Measurements from ENCODE around the gene SLC35F3. TPM values are rescaled to one million over a fixed set of nuclear protein-coding genes. Genes with fewer than 3 reads are reported as not detected.

Gene SLC35F3
- total RNA-seq, 4 donors from 2014 or later = 0.82 TPM; not detected in 3

DNA sequence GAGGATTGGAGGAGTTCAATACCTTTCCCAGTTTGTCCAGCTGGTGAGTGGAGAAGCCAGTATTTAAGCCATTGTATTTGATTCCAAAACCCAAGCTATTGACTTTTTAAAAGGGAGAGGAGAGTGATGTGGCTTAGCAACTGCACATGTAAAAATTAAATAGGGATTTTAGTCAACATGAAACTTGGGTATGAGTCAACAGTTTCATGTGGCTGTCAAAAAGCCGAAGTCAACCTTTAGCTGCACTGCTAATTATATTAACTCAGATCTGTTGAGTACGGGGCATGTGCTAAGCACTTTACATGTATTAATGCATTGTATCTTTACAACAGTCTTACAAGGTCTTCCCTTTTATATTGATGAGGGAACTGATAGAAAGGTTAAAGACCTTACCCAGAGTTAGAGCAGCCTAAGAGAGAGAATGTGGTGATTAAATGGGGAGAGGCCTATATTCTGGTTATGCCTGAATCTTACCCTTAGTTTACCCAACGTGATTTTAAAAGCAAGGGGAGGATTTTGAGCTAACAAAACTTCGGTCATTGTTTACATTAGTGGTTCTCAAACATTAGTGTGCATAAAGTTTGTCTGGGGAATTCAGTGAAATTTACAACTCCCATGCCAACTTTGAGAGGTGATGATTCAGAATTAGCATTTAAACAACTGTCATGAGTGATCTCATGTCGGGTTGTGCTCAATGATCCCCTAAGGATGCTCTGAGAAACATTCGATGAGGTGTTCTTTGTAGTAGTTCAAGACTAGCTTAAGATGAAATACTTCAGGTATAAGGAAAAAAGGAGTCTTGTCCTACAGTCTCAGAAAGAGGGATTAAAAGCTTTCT is 6.9 kb upstream of the SLC35F3 start:
- no peak overlapping the region for H3K27ac ChIP-seq
- no peak for DNase-seq
- TF ChIP-seq POLR2A (IDR thresholded peaks at IDR 0.05) = no peak
- H3K9me3 ChIP-seq = peaks cover 0 to 7% (median 0%) of the 10 kb centered on the region in 3 donors
- no peak for ATAC-seq
- H3K36me3 ChIP-seq = no peaks in the 10 kb centered on the region
- in situ Hi-C loops (cut with MboI; ENCODE audit: low sequenced_read_pairs in 4 of 4) = no loop called here
- no peaks in the 10 kb centered on the region for H3K27me3 ChIP-seq
- intact Hi-C loops (cut with DNase I; ENCODE audit: low total_unique reads) = no loop called here
- no peaks in the 10 kb centered on the region for H3K4me1 ChIP-seq
- H3K4me3 ChIP-seq = no peak overlapping the region

DNA sequence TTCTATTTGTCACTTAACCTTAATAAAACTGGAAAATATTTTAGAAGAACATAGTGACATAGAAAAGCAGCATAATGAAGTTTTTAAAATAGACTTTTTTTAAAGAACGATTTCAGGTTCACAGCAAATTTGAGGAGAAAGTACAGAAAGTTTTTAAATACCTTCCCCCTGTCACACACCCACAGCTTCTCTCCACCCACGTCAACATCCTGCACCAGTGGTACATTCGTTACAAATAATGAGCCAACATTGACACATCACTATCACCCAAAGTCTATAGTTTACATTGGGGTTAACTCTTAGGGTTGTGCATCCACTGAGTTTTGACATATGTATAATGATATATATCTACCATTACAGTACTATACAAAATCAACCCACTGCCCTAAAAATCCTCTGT is 3.0 kb upstream of the SLC35F3 start:
- no peaks in the 10 kb centered on the region for H3K36me3 ChIP-seq
- no peak for DNase-seq
- no peak for TF ChIP-seq POLR2A (IDR thresholded peaks at IDR 0.05)
- TF ChIP-seq, protein P1, sequence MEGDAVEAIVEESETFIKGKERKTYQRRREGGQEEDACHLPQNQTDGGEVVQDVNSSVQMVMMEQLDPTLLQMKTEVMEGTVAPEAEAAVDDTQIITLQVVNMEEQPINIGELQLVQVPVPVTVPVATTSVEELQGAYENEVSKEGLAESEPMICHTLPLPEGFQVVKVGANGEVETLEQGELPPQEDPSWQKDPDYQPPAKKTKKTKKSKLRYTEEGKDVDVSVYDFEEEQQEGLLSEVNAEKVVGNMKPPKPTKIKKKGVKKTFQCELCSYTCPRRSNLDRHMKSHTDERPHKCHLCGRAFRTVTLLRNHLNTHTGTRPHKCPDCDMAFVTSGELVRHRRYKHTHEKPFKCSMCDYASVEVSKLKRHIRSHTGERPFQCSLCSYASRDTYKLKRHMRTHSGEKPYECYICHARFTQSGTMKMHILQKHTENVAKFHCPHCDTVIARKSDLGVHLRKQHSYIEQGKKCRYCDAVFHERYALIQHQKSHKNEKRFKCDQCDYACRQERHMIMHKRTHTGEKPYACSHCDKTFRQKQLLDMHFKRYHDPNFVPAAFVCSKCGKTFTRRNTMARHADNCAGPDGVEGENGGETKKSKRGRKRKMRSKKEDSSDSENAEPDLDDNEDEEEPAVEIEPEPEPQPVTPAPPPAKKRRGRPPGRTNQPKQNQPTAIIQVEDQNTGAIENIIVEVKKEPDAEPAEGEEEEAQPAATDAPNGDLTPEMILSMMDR (IDR thresholded peaks at IDR 0.05 in 4 of 5, conservative IDR thresholded peaks at IDR 0.05 in 1 of 5) = no peak
- H3K4me1 ChIP-seq = no peaks in the 10 kb centered on the region
- H3K27me3 ChIP-seq = peaks cover 15 to 27% (median 16%) of the 10 kb centered on the region in 3 donors
- H3K9me3 ChIP-seq = peaks cover 0 to 7% (median 0%) of the 10 kb centered on the region in 3 donors
- H3K4me3 ChIP-seq = no peak overlapping the region
- in situ Hi-C loops (cut with MboI; ENCODE audit: low sequenced_read_pairs in 4 of 4) = no loop called here
- intact Hi-C loops (cut with DNase I; ENCODE audit: low total_unique reads) = no loop called here
- no peak for ATAC-seq
- H3K27ac ChIP-seq = no peak overlapping the region

DNA sequence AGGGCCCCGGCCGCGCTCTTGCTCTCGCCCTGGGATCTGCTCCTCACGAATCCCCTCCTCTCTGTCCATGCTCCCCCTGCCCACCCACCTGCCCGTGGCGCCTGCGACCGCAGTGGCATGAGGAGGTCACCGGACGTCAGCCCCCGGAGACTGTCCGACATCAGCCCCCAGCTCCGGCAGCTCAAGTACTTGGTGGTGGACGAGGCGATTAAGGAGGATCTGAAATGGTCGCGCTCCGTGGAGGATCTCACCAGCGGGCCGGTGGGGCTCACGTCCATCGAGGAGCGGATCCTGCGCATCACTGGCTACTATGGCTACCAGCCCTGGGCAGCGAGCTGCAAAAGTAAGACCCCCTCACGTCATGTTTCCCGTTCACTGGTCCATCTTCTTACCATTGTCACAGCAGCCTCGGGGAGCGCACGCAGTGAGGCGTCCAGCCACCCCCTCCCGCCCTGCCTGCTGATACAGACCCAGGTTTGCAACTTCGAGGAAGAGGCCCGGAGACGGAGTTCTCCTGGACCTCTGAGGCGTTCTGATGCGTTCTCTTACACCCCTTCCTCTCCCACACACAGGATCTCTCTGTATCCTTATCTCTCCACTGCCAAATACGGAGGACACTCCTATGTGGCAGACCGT is 1.1 kb downstream of the SLC35F3 start:
- Histone ChIP-seq H3K4me3 (no peak overlapping the region), H3K9me3 (no peaks in the 10 kb centered on the region), H3K4me1 (no peaks in the 10 kb centered on the region), H3K27me3 (peaks cover 15 to 30% (median 22%) of the 10 kb centered on the region in 3 donors), H3K36me3 (no peaks in the 10 kb centered on the region), H3K27ac (no peak overlapping the region)
- ATAC-seq (no peak), DNase-seq (no peak)
- TF ChIP-seq, protein P1 (IDR thresholded peaks at IDR 0.05 in 4 of 5, conservative IDR thresholded peaks at IDR 0.05 in 1 of 5) = no peak
- no peak for TF ChIP-seq POLR2A (IDR thresholded peaks at IDR 0.05)
- in situ Hi-C loops (cut with MboI; ENCODE audit: low sequenced_read_pairs in 4 of 4) = no loop called here
- intact Hi-C loops (cut with DNase I; ENCODE audit: low total_unique reads) = no loop called here

DNA sequence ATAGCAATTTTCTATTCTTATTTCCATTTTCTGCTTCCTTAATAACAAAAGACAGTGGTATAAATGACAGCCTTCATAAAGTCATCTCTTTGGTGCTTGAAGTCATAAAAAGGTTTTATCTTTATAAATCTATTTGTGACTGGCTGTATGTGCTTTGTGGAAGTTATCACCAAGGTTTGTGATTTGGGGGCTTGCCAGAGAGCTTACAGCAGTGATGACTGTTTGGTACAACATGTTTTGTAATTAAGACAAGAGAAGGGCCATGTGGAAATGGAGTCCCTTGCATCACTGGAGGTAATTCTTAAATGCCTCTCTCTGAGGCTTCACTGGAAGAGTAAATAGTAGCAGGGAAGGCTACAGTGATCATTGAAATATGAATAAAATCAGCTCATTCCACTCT is 2.7 kb downstream of the SLC35F3 start:
- DNase-seq (no peak), ATAC-seq (no peak)
- TF ChIP-seq, protein P1 (IDR thresholded peaks at IDR 0.05 in 4 of 5, conservative IDR thresholded peaks at IDR 0.05 in 1 of 5) = no peak
- no peak for TF ChIP-seq POLR2A (IDR thresholded peaks at IDR 0.05)
- H3K9me3 ChIP-seq = no peaks in the 10 kb centered on the region
- in situ Hi-C loops (cut with MboI; ENCODE audit: low sequenced_read_pairs in 4 of 4) = no loop called here
- H3K36me3 ChIP-seq = no peaks in the 10 kb centered on the region
- H3K27ac ChIP-seq = no peak overlapping the region
- intact Hi-C loops (cut with DNase I; ENCODE audit: low total_unique reads) = no loop called here
- no peak overlapping the region for H3K4me3 ChIP-seq
- H3K27me3 ChIP-seq = peaks cover 15 to 30% (median 22%) of the 10 kb centered on the region in 3 donors
- no peaks in the 10 kb centered on the region for H3K4me1 ChIP-seq

DNA sequence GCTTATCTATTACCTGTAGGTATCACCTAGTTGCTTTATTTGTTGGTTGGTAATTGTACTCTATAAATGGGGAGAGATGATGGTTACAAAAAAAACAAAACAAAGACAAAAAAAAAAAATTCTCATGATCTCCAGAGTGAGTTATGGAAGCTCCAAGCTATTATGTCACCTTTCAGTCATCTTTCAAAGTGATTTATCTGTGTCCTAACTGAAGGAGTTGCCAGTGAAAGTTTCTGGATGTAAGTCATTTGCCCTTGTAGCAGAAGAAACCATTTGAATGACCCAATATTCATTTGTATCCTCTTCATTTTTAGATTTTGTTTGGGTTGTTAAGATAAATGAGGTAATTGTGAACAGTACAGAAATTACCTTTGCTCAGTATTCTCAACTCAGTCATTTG is 3.6 kb downstream of the SLC35F3 start:
- intact Hi-C loops (cut with DNase I; ENCODE audit: low total_unique reads) (no loop called here), in situ Hi-C loops (cut with MboI; ENCODE audit: low sequenced_read_pairs in 4 of 4) (no loop called here)
- no peak overlapping the region for H3K27ac ChIP-seq
- no peaks in the 10 kb centered on the region for H3K4me1 ChIP-seq
- no peak for ATAC-seq
- H3K4me3 ChIP-seq = no peak overlapping the region
- H3K27me3 ChIP-seq = peaks cover 15 to 30% (median 22%) of the 10 kb centered on the region in 3 donors
- DNase-seq = no peak
- TF ChIP-seq, protein P1 (IDR thresholded peaks at IDR 0.05 in 4 of 5, conservative IDR thresholded peaks at IDR 0.05 in 1 of 5) = no peak
- no peak for TF ChIP-seq POLR2A (IDR thresholded peaks at IDR 0.05)
- no peaks in the 10 kb centered on the region for H3K36me3 ChIP-seq
- no peaks in the 10 kb centered on the region for H3K9me3 ChIP-seq
